ENCODE data around the gene CDHR1.

- TF ChIP-seq OSR1 (CRISPR knock-in tag; IDR thresholded peaks at IDR 0.05) (no peak), ZFP30 (CRISPR knock-in tag; IDR thresholded peaks at IDR 0.05) (no peak), ESRRG (CRISPR knock-in tag; IDR thresholded peaks at IDR 0.05) (no peak), PATZ1 (CRISPR knock-in tag; IDR thresholded peaks at IDR 0.05; ENCODE audit: borderline replicate concordance) (no peak)
Observed at GRCh38 chr10:84237199-84238051, 43.1 kb downstream of the CDHR1 start.

Data from SK-N-SH treated with all-trans-retinoic acid at 6 μM for 48 hours (cell line).